GM18870 (cell line): ENCODE data around the gene QPRT.
A peak's percentile ranks its signal among the peaks of the same experiment; 100 is the strongest.
"Not testable (repeated sequence)": the region's sequence is repeated elsewhere in the genome, so short reads cannot be mapped to it uniquely, and the experiment has no call there.

ENCODE experiments used
- ATAC-seq: cut with Tn5 transposase; IDR thresholded peaks from one replicate; pipeline ENCODE4 v1.9.1; 2021; ENCODE audit warnings: moderate library complexity; ENCODE audit not compliant: unreplicated experiment

The QPRT gene

DNA sequence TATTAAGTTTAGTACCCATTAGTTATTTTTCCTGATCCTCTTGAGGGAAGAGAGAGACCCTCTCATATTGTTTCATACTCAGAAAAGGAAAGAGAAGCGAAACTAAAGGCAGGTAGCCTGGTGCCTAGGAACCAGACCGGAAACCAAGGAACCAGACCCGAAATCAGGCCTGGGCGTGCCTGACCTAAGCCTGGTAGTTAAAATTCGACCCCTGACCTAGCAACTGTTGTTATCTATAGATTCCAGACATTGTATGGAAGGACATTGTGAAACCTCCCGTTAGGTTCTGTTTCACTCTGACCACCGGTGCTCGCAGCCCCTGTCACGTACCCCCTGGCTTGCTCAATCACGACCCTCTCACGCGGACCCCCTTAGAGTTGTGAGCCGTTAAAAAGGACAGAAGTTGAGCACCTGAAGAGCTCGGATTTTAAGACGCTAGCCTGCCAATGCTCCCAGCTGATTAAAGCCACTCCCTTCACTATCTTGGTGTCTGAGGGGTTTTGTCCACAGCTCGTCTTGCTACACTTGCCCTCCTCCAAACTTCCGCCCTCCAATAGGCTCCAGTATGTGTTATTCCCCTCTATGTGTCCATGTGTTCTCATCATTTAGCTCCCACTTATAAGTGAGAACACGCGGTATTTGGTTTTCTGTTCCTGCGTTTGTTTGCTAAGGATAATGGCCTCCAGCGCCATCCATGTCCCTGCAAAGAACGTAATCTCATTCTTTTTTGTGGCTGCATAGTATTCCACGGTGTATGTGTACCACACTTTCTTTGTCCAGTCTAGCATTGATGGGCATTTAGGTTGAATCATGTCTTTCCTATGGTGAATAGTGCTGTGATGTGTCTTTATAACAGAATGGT, 10.7 kb downstream of the QPRT start:
- ATAC-seq, result not testable (repeated sequence)

DNA sequence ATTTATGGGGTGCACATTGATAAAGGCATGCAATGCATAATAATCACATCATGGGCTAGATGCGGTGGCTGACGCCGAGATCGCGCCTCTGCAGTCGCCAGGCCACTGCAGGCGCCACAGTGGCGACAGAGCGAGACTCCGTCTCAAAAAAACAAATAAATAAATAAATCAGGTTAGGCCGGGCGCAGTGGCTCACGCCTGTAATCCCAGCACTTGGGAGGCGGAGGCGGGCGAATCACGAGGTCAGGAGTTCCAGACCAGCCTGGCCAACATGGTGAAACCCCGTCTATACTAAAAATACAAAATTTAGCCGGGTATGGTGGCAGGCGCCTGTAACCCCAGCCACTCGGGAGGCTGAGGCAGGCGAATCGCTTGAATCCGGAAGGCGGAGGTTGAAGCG, 13.6 kb downstream of the QPRT start:
- ATAC-seq, result not testable (repeated sequence)

DNA sequence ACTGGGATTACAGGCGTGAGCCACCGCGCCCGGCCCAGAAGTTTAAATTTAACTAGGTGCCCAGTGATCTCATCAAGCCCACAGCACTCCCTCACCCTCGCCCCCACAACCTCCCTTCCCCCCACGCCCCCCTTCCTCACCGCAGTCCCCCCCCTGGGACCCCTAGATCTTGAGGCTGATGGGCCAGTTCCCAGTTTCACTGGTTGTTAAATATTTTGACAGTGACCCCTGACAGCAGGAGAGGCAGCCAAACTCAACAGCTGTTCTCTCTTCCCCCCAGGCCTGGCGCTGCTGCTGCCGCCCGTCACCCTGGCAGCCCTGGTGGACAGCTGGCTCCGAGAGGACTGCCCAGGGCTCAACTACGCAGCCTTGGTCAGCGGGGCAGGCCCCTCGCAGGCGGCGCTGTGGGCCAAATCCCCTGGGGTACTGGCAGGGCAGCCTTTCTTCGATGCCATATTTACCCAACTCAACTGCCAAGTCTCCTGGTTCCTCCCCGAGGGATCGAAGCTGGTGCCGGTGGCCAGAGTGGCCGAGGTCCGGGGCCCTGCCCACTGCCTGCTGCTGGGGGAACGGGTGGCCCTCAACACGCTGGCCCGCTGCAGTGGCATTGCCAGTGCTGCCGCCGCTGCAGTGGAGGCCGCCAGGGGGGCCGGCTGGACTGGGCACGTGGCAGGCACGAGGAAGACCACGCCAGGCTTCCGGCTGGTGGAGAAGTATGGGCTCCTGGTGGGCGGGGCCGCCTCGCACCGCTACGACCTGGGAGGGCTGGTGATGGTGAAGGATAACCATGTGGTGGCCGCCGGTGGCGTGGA, 15.6 kb downstream of the QPRT start:
- ATAC-seq, result no peak

DNA sequence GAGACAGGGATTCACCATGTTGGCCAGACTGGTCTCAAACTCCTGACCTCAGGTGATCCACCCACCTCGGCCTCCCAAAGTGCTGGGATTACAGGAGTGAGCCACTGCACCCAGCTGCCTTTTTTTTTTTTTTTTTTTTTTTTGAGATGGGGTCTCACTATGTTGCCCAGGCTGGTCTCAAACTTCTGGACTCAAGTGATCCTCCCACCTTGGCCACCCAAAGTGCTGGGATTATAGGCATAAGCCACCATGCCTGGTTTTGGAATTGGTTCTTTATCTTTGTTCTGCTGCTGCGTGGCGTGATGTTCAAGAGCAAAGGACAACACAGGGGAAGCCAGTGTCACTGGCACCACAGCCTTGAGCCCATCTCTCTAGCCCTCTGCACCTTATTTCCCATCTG, 16.7 kb downstream of the QPRT start:
- not testable (repeated sequence) for ATAC-seq

DNA sequence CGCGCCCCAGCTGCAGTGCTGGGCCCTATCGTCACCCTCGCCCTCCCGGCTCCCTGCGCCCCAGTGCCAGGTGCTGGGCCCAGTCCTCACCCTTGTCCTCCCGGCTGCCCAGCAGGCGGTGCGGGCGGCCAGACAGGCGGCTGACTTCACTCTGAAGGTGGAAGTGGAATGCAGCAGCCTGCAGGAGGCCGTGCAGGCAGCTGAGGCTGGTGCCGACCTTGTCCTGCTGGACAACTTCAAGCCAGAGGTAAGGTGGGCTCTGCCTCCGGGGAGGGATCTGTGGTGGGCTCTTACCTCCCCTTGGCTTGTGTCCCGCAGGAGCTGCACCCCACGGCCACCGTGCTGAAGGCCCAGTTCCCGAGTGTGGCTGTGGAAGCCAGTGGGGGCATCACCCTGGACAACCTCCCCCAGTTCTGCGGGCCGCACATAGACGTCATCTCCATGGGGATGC, 17.9 kb downstream of the QPRT start:
- no peak for ATAC-seq

DNA sequence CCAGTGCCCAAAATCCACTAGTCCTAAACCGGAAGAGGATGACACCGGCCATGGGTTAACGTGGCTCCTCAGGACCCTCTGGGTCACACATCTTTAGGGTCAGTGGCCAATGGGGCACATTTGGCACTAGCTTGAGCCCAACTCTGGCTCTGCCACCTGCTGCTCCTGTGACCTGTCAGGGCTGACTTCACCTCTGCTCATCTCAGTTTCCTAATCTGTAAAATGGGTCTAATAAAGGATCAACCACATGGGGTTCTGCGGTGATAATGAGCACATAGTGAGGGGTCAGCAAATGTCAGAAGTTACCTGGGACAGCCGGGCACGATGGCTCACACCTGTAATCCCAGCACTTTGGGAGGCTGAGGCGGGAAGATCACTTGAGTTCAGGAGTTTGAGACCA, 18.4 kb downstream of the QPRT start:
- no peak for ATAC-seq

DNA sequence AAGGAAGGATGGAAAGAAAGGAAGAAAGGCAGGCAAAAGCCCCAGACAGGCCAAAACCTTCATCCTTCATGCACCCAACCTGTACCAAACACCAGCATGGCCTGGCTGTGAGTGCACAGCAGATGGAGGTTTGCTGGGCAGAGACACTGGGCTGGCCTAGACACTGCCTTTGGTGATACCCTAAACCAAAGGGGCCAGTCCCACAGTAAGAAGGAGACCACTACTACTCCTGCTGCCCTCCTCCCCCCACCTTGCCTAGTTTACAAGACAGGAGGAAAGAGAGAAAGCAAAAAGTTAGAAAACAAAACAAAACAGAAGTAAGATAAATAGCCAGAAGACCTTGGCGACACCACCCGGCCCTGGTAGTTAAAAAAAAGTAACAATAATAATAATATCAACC, 19.1 kb downstream of the QPRT start:
- ATAC-seq, result no peak

DNA sequence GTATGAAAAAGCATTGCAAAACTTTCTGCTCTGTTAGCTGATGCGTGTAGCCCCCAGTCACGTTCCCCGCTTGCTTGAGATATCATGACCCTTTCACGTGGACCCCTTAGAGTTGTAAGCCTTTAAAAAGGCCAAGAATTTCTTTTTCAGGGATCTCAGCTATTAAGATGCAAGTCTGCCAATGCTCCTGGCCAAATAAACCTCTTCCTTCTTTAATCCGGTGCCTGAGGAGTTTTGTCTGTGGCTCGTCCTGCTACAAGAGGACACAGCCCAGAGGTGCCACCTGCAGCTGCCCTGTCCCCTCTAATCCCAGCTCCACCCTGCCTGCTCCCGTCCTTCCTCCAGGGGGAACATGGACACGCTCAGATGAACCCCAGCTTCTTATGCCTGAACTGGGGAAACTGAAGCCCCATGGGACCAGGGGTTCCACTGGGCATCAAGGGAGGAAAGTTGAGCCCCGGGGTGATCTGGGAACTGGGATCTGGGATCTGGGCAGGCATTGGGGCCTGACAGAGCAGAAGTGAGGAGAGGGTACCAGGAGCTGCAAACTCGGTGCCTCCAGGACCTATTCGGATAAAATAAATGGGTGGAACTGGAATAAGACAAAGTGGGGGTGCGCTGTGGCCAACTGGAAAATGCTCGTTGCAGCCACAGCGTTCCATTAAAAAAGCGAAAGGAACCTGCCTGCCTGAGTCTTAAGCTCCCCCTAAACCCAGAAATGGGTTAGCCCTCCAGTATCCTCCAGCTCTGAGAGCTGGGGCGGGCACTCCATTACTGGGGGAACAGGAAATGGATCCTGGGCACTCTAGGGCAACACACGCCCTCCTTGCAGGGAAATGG, 19.7 kb downstream of the QPRT start:
- ATAC-seq, result no peak

DNA sequence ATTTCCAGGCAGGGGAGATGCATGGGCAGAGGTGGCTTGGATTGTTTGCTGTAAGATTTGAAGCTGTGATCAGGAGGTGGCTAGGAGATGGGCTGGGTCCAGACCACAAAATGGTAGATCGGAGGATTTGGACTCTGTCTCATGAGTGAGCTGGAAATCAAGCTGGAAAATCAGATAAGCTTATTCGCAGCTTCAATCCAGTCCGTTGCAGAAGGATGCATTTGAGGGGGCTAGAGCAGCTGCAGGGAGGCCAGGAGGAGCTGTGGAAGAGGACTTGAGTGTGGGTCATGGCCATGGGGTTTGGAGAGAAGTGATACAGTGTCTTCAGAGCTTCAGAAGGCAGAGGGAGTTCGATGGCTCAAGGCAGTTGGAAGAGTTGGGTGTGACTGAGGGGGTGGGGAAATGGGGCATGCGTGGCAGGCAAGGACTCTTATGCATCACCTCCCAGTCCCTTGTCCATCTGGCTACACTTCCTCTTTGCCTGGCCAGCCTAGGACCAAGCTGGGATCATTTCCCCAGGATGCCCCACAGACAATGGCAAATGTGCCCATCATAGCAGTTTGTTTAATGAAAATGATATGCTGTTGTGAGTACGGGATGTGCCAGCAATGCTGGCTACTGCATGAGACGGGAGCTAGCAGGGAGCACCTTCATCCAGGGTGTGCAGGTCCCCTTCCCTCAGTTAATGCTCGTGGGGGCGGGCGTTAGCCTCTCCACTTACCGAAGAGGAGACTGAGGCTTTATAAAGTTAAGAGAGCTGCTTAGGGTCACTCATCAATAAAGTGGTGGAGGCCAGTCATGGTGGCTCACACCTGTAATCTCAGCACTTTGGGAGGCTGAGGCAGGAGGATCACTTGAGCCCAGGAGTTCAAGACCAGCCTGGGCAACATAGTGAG, 20.6 kb downstream of the QPRT start:
- ATAC-seq, result no peak

DNA sequence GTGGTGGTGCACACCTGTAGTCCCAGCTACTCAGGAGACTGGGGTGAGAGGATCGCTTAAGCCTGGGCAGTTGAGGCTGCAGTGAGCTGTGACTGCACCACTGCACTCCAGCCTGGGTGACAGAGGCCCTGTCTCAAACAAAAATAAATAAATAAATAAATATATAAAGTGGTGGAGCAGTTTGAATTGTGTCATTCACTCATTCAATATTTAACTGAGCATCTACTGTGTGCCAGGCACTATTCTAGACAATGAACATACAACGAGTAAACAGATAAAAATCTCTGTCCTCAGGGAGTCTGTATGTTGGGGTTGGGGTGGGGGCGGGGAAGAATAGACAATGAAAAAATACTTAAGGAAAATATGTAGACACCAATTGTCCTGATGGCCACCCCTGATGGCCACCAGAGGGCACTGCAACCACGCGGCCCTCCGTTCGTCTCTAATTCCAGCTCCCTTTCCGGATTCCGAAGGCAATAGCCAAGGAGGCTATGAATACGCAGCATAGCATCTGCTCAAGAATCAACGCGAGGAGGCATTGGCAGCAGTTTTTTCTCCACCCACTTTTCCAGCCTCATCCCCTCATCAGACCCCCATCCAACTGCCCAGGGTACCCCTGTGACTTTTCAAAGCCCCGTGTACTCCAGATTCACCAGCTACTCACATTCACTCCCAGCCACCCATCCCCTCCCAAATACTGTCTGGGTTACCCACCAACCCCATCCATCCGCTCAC, 21.4 kb downstream of the QPRT start:
- no peak for ATAC-seq

DNA sequence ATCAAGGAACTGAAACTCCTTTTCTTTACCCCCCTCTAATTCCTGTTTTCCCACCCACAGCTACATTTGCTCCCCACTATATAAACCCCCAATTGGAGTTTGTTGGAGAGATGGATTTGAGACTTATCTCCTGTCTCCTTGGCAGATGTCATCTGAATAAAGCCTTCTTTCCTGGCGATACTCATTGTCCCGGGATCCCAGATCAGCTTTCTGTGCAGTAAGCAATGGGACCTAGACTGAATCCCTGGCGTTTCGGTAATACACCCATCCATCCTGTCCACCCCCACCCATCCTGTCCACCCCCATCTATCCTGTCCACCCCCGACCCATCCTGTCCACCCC, 22.2 kb downstream of the QPRT start:
- no peak for ATAC-seq

DNA sequence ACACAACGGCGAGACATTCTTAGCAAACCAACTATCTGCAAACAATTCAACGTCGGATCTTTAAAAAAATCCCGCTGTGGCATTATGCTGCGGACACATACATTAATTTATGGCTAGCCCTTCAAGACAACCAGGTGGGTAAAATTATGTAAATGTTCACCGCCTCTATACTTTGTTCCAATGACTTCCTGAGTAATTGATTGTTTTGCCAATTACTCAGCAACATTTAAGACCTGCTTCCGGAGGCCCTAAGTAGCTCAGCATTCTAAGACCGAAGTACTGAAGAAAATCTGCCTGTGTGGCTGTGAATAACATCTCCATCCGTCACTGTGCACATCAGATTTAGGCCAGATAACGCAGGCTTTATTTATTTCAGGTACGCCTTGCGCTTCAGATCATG, 23.3 kb downstream of the QPRT start:
- ATAC-seq, result peak; percentile 16

DNA sequence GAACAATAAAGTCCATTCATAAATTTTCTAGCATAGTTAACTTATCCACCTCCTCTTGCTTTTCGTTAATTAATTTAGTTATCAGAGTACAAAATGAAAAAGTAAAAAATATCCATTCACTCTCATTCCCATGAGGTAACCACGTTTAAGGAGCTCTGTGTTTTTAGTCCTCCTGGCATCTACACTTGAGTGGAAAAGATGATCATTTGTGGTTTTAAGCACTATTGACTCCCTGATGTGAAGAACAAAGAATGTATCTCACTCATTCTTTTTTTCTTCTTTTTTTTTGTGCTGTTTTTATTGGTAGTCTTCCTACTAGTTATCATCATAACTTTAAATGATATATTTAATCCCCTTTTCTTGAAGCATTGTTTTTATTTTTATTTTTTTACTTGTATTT, 26.1 kb downstream of the QPRT start:
- no peak for ATAC-seq

DNA sequence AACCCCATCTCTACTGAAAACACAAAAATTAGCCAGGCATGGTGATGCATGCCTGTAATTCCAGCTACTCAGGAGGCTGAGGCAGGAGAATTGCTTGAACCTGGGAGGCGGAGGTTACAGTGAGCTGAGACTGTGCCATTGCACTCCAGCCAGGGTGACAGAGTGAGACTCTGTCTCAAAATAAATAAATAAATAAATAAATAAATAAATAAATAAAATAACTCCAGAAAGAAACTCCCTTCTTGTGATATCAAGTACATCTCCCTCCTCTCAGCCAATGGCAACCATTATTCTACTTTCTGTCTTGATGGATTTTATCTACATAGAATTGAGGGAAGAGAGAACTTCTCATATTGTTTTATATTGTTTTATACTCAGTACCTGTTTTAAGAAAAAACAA, 28.2 kb downstream of the QPRT start:
- ATAC-seq, result not testable (repeated sequence)

DNA sequence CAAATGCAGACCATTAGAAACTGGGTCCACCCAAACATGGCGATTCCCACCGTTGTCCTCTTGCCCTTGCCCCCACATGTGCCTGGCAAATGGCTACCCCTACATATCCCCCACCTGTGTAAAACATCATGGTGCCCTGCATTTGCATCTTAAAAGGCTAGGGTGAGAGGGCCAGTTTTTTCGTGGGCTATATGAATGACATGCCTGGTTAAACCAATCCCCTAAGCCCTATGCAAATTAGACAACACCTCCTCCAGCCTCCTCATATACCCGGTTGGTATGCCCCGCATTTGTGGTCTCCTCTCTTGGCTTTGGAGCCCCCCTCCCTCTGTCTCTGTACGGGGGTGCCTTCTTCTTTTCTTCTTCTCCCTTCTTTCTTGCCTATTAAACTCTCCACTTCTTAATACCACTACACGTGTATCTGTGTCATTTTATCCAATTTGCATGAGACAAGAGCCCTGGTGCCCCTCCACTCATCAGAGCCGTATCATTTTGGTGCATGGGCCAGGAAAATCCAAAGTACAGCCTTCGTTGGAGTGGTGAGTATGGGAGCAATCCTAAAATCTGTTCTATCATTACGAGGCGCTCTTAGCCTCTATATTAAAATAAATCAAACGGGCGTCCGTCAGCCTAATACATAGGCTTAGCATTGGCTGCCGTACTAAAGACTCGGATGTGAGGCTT, 30.1 kb downstream of the QPRT start:
- ATAC-seq, result no peak

DNA sequence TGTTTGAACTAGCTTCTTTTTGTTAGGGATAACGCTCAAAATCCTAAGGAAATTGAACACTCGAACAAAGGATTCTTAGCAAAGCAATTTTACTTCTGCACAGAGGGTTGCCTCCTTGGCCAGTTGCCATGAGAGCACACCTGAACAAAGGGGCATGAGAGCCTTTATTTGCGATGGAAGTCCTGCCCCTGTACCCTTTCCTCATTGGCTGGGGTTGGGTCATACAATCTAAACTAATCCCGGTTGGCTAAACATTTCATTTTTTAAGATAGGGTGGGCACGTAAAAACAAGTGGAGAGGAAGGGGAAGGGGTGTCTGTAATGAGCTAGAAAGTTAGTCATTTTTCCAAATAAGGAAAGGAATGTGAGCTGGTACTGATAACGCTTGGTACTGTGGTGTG, 30.7 kb downstream of the QPRT start:
- ATAC-seq, result not testable (repeated sequence)

DNA sequence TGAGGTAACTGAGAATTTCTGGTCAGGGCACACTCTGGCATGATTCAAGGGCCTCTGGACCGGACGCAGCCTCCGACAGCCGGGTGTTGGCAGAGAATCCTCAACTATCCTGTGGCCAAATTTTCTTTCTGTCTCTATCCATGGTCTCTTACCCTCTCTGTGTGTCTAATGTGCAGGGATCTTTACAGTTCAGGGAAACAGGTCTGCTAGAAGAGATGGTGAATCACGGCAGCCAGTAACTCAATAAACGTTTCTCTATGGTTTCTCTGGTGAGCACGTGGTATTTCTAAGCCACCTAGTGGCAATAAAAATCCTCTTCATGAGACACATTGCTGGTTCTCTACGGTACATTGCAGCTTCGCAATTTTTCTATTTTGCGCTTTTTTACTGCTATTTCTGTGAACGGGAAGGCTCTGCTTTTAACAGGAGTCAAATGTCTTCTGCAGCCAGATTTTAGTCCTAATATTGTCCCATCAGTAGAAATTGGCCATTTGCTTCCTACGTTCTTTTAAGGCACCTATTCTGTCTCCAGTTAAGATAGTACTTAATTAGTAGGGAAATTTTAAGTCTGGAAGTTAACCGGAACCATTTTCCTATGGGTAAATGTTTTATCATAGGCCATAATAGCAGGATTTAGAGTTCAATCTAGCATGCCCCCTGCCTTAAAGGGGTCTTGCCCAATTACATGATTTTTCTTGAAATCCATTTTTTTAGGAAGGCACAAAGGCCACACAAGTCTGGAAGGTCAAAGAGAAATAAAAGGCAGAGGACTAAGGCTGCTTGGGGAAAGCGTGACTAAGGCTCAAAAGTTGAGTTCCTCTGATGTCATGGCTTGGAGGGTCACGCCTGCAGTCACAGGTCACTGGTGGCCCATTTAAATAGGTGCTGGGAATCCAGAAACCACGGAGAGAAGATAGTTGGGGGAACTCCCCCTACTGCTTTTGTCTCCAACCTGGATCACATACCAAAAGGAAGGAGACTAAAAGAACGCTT, 31.5 kb downstream of the QPRT start:
- no peak for ATAC-seq

DNA sequence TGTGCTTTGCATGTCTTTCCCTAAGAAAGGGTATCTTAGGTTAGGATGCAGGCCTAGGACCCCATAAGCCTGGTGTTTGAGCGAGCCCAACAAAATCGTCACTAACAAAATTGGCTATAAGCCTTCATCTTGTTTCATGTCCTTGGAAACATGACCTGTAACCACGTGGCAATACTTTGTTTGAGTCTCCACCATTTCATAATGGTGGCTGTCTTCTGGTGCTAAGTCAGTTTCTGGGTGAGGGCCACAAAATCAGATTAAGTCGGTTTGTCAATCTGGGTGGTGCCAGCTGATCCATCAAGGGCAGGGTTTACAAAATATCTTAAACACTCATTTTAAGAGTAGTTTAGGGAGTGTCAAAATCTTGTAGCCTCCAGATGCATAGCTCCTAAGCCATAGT, 33.8 kb downstream of the QPRT start:
- ATAC-seq, result no peak
